Cardiac muscle cell (in vitro differentiated cells and primary cell): ENCODE data around the gene NEIL3. TPM values are rescaled to one million over a fixed set of nuclear protein-coding genes. Genes with fewer than 3 reads are reported as not detected.

Experiments
- DNase-seq, 2 donors: peaks; one replicate each; pipeline versions ENCODE4 v3.0.0 to v3.0.0-alpha.2; 2010 to 2017; ENCODE audit warnings: low read depth in 1 of 2, low spot score in 1 of 2
- H3K27ac ChIP-seq: fragments of 200-600 bp; sonication (generic); 2 replicates; pipeline ENCODE4 v1.5.1; 2016
- H3K27me3 ChIP-seq: fragments of 200-600 bp; sonication (generic); 2 replicates; pipeline ENCODE4 v1.6.0; 2016; ENCODE audit warnings: control low read depth
- H3K36me3 ChIP-seq: fragments of 200-600 bp; sonication (generic); 2 replicates; pipeline ENCODE4 v1.5.1; 2016; ENCODE audit warnings: control low read depth
- H3K4me1 ChIP-seq: fragments of 200-600 bp; sonication (generic); 2 replicates; pipeline ENCODE4 v1.8.1; 2017; ENCODE audit warnings: low read depth, mild to moderate bottlenecking, mixed run types
- H3K4me3 ChIP-seq: fragments of 200-600 bp; sonication (generic); 2 replicates; pipeline ENCODE4 v1.5.1; 2016; ENCODE audit warnings: mild to moderate bottlenecking
- H3K9me3 ChIP-seq: fragments of 200-600 bp; sonication (generic); 2 replicates; pipeline ENCODE4 v1.5.1; 2017; ENCODE audit warnings: low read depth, mild to moderate bottlenecking, control low read depth
- CTCF ChIP-seq: IDR thresholded peaks from 2 replicates; pipeline ENCODE4 v1.5.1; 2012; ENCODE audit warnings: low read depth, mild to moderate bottlenecking, low read length
- polyA plus RNA-seq: library from polyadenylated mRNA; unstranded; fragments of >200 nt; fragmentation: Nextera tagmentation; extraction: Ambion mirVana; gene quantifications from 2 replicates; pipeline ENCODE4 v1.2.1, GENCODE V29; 2016
- total RNA-seq: library from RNA; depleted of rRNA; stranded (reverse); fragments of >200 nt; gene quantifications from 2 replicates; pipeline ENCODE4 v1.2.3, GENCODE V29; 2016

The NEIL3 gene
- total and polyA plus RNA-seq, 2 experiments from 2014 or later, result 2.0 to 7.4 TPM

GRCh38 chr4:177393236-177393635 lies 83.6 kb downstream of the NEIL3 start:
- no peaks in the 10 kb centered on the region for H3K9me3 ChIP-seq
- H3K36me3 ChIP-seq, result no peaks in the 10 kb centered on the region
- H3K27ac ChIP-seq, result no peak overlapping the region
- no peak for DNase-seq
- no peaks in the 10 kb centered on the region for H3K4me1 ChIP-seq
- no peaks in the 10 kb centered on the region for H3K27me3 ChIP-seq
- TF ChIP-seq CTCF, result no peak
- no peak overlapping the region for H3K4me3 ChIP-seq

DNA sequence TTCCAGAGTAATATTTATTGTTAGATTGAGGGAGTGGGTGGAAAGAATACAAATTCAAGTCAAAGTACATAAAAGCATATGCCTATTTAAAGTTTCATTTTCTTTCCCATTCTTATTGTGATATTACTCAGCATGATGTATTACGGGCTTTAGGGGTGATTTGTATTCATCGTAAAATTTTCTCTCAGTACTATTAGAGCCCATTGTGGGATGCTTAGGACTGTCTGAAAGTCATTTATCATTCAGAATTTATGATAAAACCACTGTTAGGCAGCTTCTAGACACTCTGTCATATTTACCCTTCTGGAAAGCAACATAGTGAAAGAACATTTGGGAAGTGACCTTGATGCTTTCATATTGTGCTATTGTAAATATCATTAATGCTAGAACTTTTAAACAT lies 86.7 kb downstream of the NEIL3 start:
- Histone ChIP-seq H3K4me1 (no peaks in the 10 kb centered on the region), H3K27me3 (no peaks in the 10 kb centered on the region), H3K36me3 (no peaks in the 10 kb centered on the region), H3K9me3 (no peaks in the 10 kb centered on the region), H3K27ac (no peak overlapping the region), H3K4me3 (no peak overlapping the region)
- no peak for TF ChIP-seq CTCF
- DNase-seq, result no peak

DNA sequence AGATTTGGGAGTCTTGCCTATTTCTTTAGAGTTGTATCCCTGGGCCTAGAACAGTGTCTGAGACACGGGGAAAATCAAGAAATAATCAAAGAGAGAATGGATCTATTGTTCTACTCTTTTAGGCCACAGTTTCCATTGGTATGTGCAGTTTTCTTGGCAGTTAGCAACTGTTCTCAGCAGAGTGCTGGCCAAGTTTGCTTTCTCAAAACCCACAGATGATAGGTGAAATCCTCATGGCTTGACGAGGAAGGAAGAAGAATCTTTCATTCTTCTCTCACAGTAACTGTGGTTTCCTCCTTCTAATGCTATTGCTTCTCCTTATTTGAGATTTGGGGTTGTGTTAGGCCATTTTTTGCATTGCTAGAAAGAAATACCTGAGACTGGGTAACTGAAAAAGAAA lies 90.4 kb downstream of the NEIL3 start:
- Histone ChIP-seq H3K36me3 (no peaks in the 10 kb centered on the region), H3K27me3 (no peaks in the 10 kb centered on the region), H3K4me1 (peaks cover under 1% of the 10 kb centered on the region), H3K27ac (no peak overlapping the region), H3K4me3 (no peak overlapping the region), H3K9me3 (no peaks in the 10 kb centered on the region)
- DNase-seq, result peak in 1 of 2 donors; percentile 71
- TF ChIP-seq CTCF, result no peak

- Histone ChIP-seq H3K4me1 (peaks cover 6% of the 10 kb centered on the region), H3K9me3 (no peaks in the 10 kb centered on the region), H3K27me3 (no peaks in the 10 kb centered on the region), H3K4me3 (no peak overlapping the region), H3K36me3 (no peaks in the 10 kb centered on the region), H3K27ac (no peak overlapping the region)
- DNase-seq, result no peak
- TF ChIP-seq CTCF, result no peak
Measured at GRCh38 chr4:177401658-177402273, 92.1 kb downstream of the NEIL3 start.

- H3K27me3 ChIP-seq, result no peaks in the 10 kb centered on the region
Measured at GRCh38 chr4:177403746-177404145, 94.1 kb downstream of the NEIL3 start.

More at GRCh38 chr4:177403746-177404145, 94.1 kb downstream of the NEIL3 start:
- no peak for TF ChIP-seq CTCF
- H3K4me3 ChIP-seq, result no peak overlapping the region
- H3K4me1 ChIP-seq, result peaks cover 6% of the 10 kb centered on the region
- no peaks in the 10 kb centered on the region for H3K36me3 ChIP-seq
- H3K27ac ChIP-seq, result no peak overlapping the region
- peak in 1 of 2 donors; percentile 29 for DNase-seq
- no peaks in the 10 kb centered on the region for H3K9me3 ChIP-seq
